HEK293 (cell line): ENCODE measurements around the gene CSF2RB.
A peak's percentile ranks its signal among the peaks of the same experiment; 100 is the strongest.

Experiments
- CTCF ChIA-PET: fragments of 350-600 bp; formaldehyde crosslinking; extraction: SDS; loops from one replicate; lab custom pipeline; 2021; ENCODE audit warnings: antibody characterized with exemption; lab: Yijun Ruan, JAX
- POLR2A ChIA-PET: fragments of 300-600 bp; formaldehyde crosslinking; extraction: SDS; loops from one replicate; lab custom pipeline; 2020; ENCODE audit warnings: antibody characterized with exemption, inconsistent platforms; lab: Yijun Ruan, JAX
- H3K27ac ChIP-seq: fragments of 200-500 bp; sonication (Bioruptor generic); 2 replicates; pipeline ENCODE4 v1.5.1; 2014; ENCODE audit warnings: low read depth, low read length, control low read depth, inconsistent platforms; ENCODE audit errors: extremely low read depth
- H3K36me3 ChIP-seq, 2 experiments: fragments of 200-500 bp in 1 of 2; sonication (Bioruptor generic) in 1 of 2; 1 replicate in 1 of 2; 2 replicates in 1 of 2; pipeline ENCODE4 v1.5.1; 2014 to 2017; ENCODE audit warnings: inconsistent platforms in 2 of 2, low read length in 2 of 2; ENCODE audit not compliant: control insufficient read depth in 2 of 2, insufficient read depth in 1 of 2
- H3K4me1 ChIP-seq: fragments of 200-500 bp; sonication (Bioruptor generic); 2 replicates; pipeline ENCODE4 v1.5.1; 2014; ENCODE audit warnings: mild to moderate bottlenecking, low read length, inconsistent platforms; ENCODE audit not compliant: control insufficient read depth, insufficient read depth
- H3K4me3 ChIP-seq: 2 replicates; pipeline ENCODE4 v1.5.1; 2011; ENCODE audit warnings: low read depth, mild to moderate bottlenecking, control low read depth, low read length, moderate library complexity
- H3K9me3 ChIP-seq: fragments of 200-500 bp; sonication (Bioruptor generic); 2 replicates; pipeline ENCODE4 v1.5.1; 2014; ENCODE audit warnings: low read depth, low read length, inconsistent platforms; ENCODE audit not compliant: control insufficient read depth, insufficient read depth
- EGR2 ChIP-seq: fragments of 450-650 bp; formaldehyde crosslinking; IDR thresholded peaks from 2 replicates; pipeline ENCODE4 v1.5.1; 2016; ENCODE audit warnings: low read depth, missing biosample characterization, missing genetic modification characterization
- HOXC10 ChIP-seq: sonication (generic); formaldehyde crosslinking; IDR thresholded peaks from 2 replicates; pipeline ENCODE4 v1.8.1; 2023; ENCODE audit warnings: mild to moderate bottlenecking, missing genetic modification reagents
- KLF16 ChIP-seq: fragments of 450-650 bp; formaldehyde crosslinking; IDR thresholded peaks from 2 replicates; pipeline ENCODE4 v1.5.1; 2017; ENCODE audit warnings: missing biosample characterization, missing genetic modification characterization
- PRDM10 ChIP-seq: fragments of 450-650 bp; formaldehyde crosslinking; IDR thresholded peaks from 2 replicates; pipeline ENCODE4 v1.5.1; 2016; ENCODE audit warnings: missing biosample characterization, missing genetic modification characterization
- TRIM28 ChIP-seq: IDR thresholded peaks from 2 replicates; pipeline ENCODE4 v1.6.1; 2011; ENCODE audit warnings: low read length, control low read depth, borderline replicate concordance
- YY1 ChIP-seq: fragments of 450-650 bp; formaldehyde crosslinking; IDR thresholded peaks from 2 replicates; pipeline ENCODE4 v1.5.1; 2018; ENCODE audit warnings: missing biosample characterization, missing genetic modification characterization
- ZBTB7A ChIP-seq: fragments of 450-650 bp; formaldehyde crosslinking; IDR thresholded peaks from 2 replicates; pipeline ENCODE4 v1.5.1; 2016; ENCODE audit warnings: low read depth, missing biosample characterization, missing genetic modification characterization
- ZFHX2 ChIP-seq: fragments of 450-650 bp; formaldehyde crosslinking; conservative IDR thresholded peaks from 2 replicates; pipeline ENCODE4 v1.5.1; 2016; ENCODE audit warnings: missing biosample characterization, missing genetic modification characterization
- ZNF10 ChIP-seq: fragments of 450-650 bp; formaldehyde crosslinking; IDR thresholded peaks from 2 replicates; pipeline ENCODE4 v1.5.1; 2017; ENCODE audit warnings: missing biosample characterization, missing genetic modification characterization
- ZNF132 ChIP-seq: fragments of 450-650 bp; formaldehyde crosslinking; IDR thresholded peaks from 2 replicates; pipeline ENCODE4 v1.5.1; 2017; ENCODE audit warnings: missing biosample characterization, missing genetic modification characterization, borderline replicate concordance
- ZNF138 ChIP-seq: fragments of 450-650 bp; formaldehyde crosslinking; IDR thresholded peaks from 2 replicates; pipeline ENCODE4 v1.5.1; 2016; ENCODE audit warnings: missing biosample characterization, missing genetic modification characterization, borderline replicate concordance
- ZNF19 ChIP-seq: fragments of 450-650 bp; formaldehyde crosslinking; IDR thresholded peaks from 2 replicates; pipeline ENCODE4; 2016; ENCODE audit warnings: missing biosample characterization, missing genetic modification characterization, low read depth
- ZNF2 ChIP-seq: fragments of 450-650 bp; formaldehyde crosslinking; IDR thresholded peaks from 2 replicates; pipeline ENCODE4 v1.5.1; 2016; ENCODE audit warnings: missing biosample characterization, missing genetic modification characterization
- ZNF239 ChIP-seq: fragments of 450-650 bp; formaldehyde crosslinking; IDR thresholded peaks from 2 replicates; pipeline ENCODE4 v1.5.1; 2016; ENCODE audit warnings: missing biosample characterization, missing genetic modification characterization
- ZNF341 ChIP-seq: fragments of 450-650 bp; formaldehyde crosslinking; IDR thresholded peaks from 2 replicates; pipeline ENCODE4; 2016; ENCODE audit warnings: low read depth, missing biosample characterization, missing genetic modification characterization
- ZNF433 ChIP-seq: fragments of 450-650 bp; formaldehyde crosslinking; IDR thresholded peaks from 2 replicates; pipeline ENCODE4 v1.5.1; 2016; ENCODE audit warnings: missing biosample characterization, missing genetic modification characterization, low read depth
- ZNF449 ChIP-seq: fragments of 450-650 bp; formaldehyde crosslinking; IDR thresholded peaks from 2 replicates; pipeline ENCODE4 v1.5.1; 2017; ENCODE audit warnings: missing biosample characterization, mild to moderate bottlenecking, missing genetic modification characterization, moderate library complexity
- ZNF514 ChIP-seq: fragments of 450-650 bp; formaldehyde crosslinking; IDR thresholded peaks from 2 replicates; pipeline ENCODE4 v1.5.1; 2016; ENCODE audit warnings: missing biosample characterization, missing genetic modification characterization
- ZNF600 ChIP-seq: fragments of 450-650 bp; formaldehyde crosslinking; IDR thresholded peaks from 2 replicates; pipeline ENCODE4 v1.5.1; 2016; ENCODE audit warnings: missing biosample characterization, missing genetic modification characterization
- ZNF785 ChIP-seq: fragments of 450-650 bp; formaldehyde crosslinking; IDR thresholded peaks from 2 replicates; pipeline ENCODE4 v1.5.1; 2016; ENCODE audit warnings: missing biosample characterization, missing genetic modification characterization
- ZSCAN4 ChIP-seq: fragments of 450-650 bp; formaldehyde crosslinking; IDR thresholded peaks from 2 replicates; pipeline ENCODE4 v1.5.1; 2017; ENCODE audit warnings: missing biosample characterization, missing genetic modification characterization

The CSF2RB gene

GRCh38 chr22:36913427-36914389 is at the start of gene CSF2RB:
TSS of gene CSF2RB (plus strand) at chr22:36913628. CDS start at chr22:36922208, 8,580 bp downstream.
- Histone ChIP-seq H3K27ac (no peak within 1 kb of the TSS), H3K9me3 (no peaks in the 10 kb centered on the region), H3K4me1 (no peaks in the 10 kb centered on the region), H3K36me3 (no peaks in the 10 kb centered on the region), H3K4me3 (no peak within 1 kb of the TSS)
- ChIA-PET POLR2A (no interaction called here), CTCF (interaction anchor here (0.7 to 1.0 kb wide), 3 partner anchors 54 to 344 kb away, joined by 3 to 4 read pairs (median 3); no protein-coding TSS in a partner anchor)
- 0 out of 2 replicates have a peak, but pooled peaks have one; percentile 22 for TF ChIP-seq ZFHX2
- TF ChIP-seq ZNF239, result no peak
- peak; percentile 79 for TF ChIP-seq ZSCAN4 (tag by site-specific recombination)

GRCh38 chr22:36863979-36864378 is 49.4 kb upstream of the CSF2RB start:
- CTCF ChIA-PET, result interaction anchor here (1.1 to 1.7 kb wide), 2 partner anchors 10 to 114 kb away, joined by 4 to 5 read pairs; no protein-coding TSS in a partner anchor
- no peaks in the 10 kb centered on the region for H3K4me1 ChIP-seq
- H3K4me3 ChIP-seq, result no peak overlapping the region
- H3K27ac ChIP-seq, result no peak overlapping the region
- H3K36me3 ChIP-seq, result no peaks in the 10 kb centered on the region
- TF ChIP-seq ZNF433 (tag by site-specific recombination), result no peak
- POLR2A ChIA-PET, result no interaction called here
- H3K9me3 ChIP-seq, result no peaks in the 10 kb centered on the region

- H3K9me3 ChIP-seq, result no peaks in the 10 kb centered on the region
- POLR2A ChIA-PET, result no interaction called here
- no peak overlapping the region for H3K27ac ChIP-seq
- H3K36me3 ChIP-seq, result no peaks in the 10 kb centered on the region
- H3K4me3 ChIP-seq, result no peak overlapping the region
- TF ChIP-seq ZNF138 (tag by site-specific recombination) (no peak), ZNF19 (tag by site-specific recombination) (no peak), HOXC10 (CRISPR knock-in tag) (no peak), ZNF600 (tag by site-specific recombination) (no peak), ZBTB7A (tag by site-specific recombination) (no peak), ZNF10 (tag by site-specific recombination) (no peak), YY1 (no peak), ZNF514 (tag by site-specific recombination) (no peak), EGR2 (tag by site-specific recombination) (no peak), ZNF785 (tag by site-specific recombination) (no peak), PRDM10 (tag by site-specific recombination) (no peak), TRIM28 (no peak), ZNF132 (tag by site-specific recombination) (no peak), ZNF341 (no peak), ZNF2 (tag by site-specific recombination) (no peak), ZNF449 (tag by site-specific recombination) (no peak), KLF16 (tag by site-specific recombination) (no peak)
- TF ChIP-seq, all 188 proteins: peak for 0
- CTCF ChIA-PET, result interaction anchor here (1.1 to 7.6 kb wide), 3 partner anchors 8 to 113 kb away, joined by 4 to 75 read pairs (median 5); no protein-coding TSS in a partner anchor
- H3K4me1 ChIP-seq, result no peaks in the 10 kb centered on the region
Observed at GRCh38 chr22:36864454-36865215, 48.8 kb upstream of the CSF2RB start.
